A673 (cell line): ENCODE results near the gene CLNK. TPM values are rescaled to one million over a fixed set of nuclear protein-coding genes. Genes with fewer than 3 reads are reported as not detected.

ENCODE experiments used
- BruUV-seq: library from RNA; stranded (reverse); fragments of 400-500 nt; replicated peaks from 2 replicates; lab custom pipeline; 2021; lab: Mats Ljungman, UMichigan
- CTCF ChIA-PET: fragments of 300-600 bp; sonication (Branson Sonifier 250); formaldehyde crosslinking; loops from one replicate; lab custom pipeline; 2022; ENCODE audit warnings: antibody characterized with exemption; lab: Charles Lee
- POLR2A ChIA-PET: fragments of 300-600 bp; sonication (Branson Sonifier 250); formaldehyde crosslinking; loops from one replicate; lab custom pipeline; 2022; ENCODE audit warnings: antibody characterized with exemption; ENCODE audit not compliant: low non-redundant PET; lab: Charles Lee
- DNase-seq: peaks from one replicate; pipeline ENCODE4 v3.0.0-alpha.2; 2015; ENCODE audit warnings: low spot score
- H3K27ac ChIP-seq: fragments of 200-600 bp; sonication (generic); 2 replicates; pipeline ENCODE4 v1.5.1; 2016; ENCODE audit warnings: mixed run types, low read depth, mild to moderate bottlenecking, mixed read lengths, antibody characterized with exemption, low read length; ENCODE audit not compliant: poor library complexity, severe bottlenecking
- H3K27me3 ChIP-seq: fragments of 200-600 bp; sonication (generic); replicated peaks from 2 replicates; pipeline ENCODE4 v1.6.1; 2017; ENCODE audit warnings: mixed run types, low read depth, mild to moderate bottlenecking, mixed read lengths, antibody characterized with exemption, low read length; ENCODE audit not compliant: insufficient read depth, poor library complexity
- H3K36me3 ChIP-seq: fragments of 200-600 bp; sonication (generic); 2 replicates; pipeline ENCODE4 v1.6.1; 2016; ENCODE audit warnings: mixed run types, mild to moderate bottlenecking, mixed read lengths, antibody characterized with exemption, low read length; ENCODE audit not compliant: insufficient read depth, poor library complexity, severe bottlenecking
- H3K4me1 ChIP-seq: fragments of 200-600 bp; sonication (generic); 2 replicates; pipeline ENCODE4 v1.6.1; 2017; ENCODE audit warnings: mixed run types, mild to moderate bottlenecking, mixed read lengths, antibody characterized with exemption, low read length; ENCODE audit not compliant: insufficient read depth, poor library complexity, severe bottlenecking
- H3K4me3 ChIP-seq: fragments of 200-600 bp; sonication (generic); 2 replicates; pipeline ENCODE4 v1.5.1; 2016; ENCODE audit warnings: low read depth, mixed run types, mild to moderate bottlenecking, mixed read lengths, low read length; ENCODE audit not compliant: poor library complexity, severe bottlenecking
- H3K9me3 ChIP-seq: fragments of 200-600 bp; sonication (generic); 2 replicates; pipeline ENCODE4 v1.6.1; 2016; ENCODE audit warnings: mixed run types, low read depth, mild to moderate bottlenecking, mixed read lengths, antibody characterized with exemption, low read length; ENCODE audit not compliant: poor library complexity, severe bottlenecking
- EZH2 ChIP-seq: fragments of 200-600 bp; sonication (generic); IDR thresholded peaks from 2 replicates; pipeline ENCODE4 v1.6.1; 2017; ENCODE audit warnings: borderline replicate concordance, low read depth, mild to moderate bottlenecking, mixed read lengths, antibody characterized with exemption, low read length; ENCODE audit not compliant: poor library complexity, severe bottlenecking
- intact Hi-C: fragments of 100-400 bp; cut with micrococcal nuclease; formaldehyde crosslinking; loops from one replicate; pipeline ENCODE4 v1.10.0; 2022; ENCODE audit not compliant: unreplicated experiment
- total RNA-seq: library from RNA; stranded (reverse); gene quantifications from 2 replicates; pipeline ENCODE4 v1.2.3, GENCODE V29; 2021
- TF ChIP-seq, protein P1 (sequence below): fragments of 300-800, 200-600 bp; sonication (generic); conservative IDR thresholded peaks from 2 replicates; pipeline ENCODE4 v1.5.1; 2017; ENCODE audit warnings: low read depth, mild to moderate bottlenecking, antibody characterized with exemption, low read length, moderate library complexity, mixed read lengths

Gene CLNK
- total RNA-seq, 1 experiment from 2014 or later: not detected

DNA sequence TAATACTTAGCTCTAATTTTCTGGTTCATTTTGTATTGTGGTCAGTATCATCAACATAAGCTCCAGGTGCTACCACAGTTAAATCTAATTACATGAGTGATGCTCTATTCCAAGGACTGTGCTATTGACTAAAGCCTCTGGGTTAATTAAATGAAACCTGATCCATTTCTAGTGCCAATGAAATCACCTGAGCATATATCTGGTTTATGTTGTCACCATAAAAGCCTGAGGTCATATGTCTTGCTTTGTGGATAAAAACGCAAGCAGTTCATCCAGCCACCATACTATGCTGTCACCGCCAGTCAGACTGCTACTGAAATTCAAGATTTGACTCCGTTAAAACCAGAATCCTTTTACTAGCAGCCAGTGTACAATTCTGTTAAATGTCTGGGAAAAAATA is 163.1 kb downstream of the CLNK start:
- BruUV-seq: no TSS peak
- intact Hi-C loops: no loop called here

DNA sequence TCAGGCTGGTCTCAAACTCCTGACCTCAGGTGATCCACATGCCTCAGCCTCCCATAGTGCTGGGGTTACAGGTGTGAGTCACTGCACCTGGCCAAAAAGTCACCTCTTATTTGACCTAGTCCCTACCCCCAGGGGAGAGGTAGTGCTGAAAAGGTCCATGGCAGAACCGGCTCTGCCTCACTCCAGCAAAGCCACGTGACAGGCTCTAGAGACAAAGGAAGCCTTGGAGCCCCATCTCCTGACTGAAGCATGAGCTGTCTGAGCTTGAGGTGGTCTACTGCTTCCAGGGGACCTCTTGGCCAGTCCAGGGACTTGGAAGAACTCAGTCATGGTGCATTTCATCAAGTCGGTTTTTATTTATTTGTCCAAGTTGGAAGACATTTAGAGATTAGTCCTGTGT is 174.8 kb downstream of the CLNK start:
- TF ChIP-seq EZH2: no peak
- TF ChIP-seq, protein P1, sequence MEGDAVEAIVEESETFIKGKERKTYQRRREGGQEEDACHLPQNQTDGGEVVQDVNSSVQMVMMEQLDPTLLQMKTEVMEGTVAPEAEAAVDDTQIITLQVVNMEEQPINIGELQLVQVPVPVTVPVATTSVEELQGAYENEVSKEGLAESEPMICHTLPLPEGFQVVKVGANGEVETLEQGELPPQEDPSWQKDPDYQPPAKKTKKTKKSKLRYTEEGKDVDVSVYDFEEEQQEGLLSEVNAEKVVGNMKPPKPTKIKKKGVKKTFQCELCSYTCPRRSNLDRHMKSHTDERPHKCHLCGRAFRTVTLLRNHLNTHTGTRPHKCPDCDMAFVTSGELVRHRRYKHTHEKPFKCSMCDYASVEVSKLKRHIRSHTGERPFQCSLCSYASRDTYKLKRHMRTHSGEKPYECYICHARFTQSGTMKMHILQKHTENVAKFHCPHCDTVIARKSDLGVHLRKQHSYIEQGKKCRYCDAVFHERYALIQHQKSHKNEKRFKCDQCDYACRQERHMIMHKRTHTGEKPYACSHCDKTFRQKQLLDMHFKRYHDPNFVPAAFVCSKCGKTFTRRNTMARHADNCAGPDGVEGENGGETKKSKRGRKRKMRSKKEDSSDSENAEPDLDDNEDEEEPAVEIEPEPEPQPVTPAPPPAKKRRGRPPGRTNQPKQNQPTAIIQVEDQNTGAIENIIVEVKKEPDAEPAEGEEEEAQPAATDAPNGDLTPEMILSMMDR: no peak
- ChIA-PET CTCF (no interaction called here), POLR2A (no interaction called here)
- H3K4me1 ChIP-seq: no peaks in the 10 kb centered on the region
- no TSS peak for BruUV-seq
- no peaks in the 10 kb centered on the region for H3K27me3 ChIP-seq
- no peaks in the 10 kb centered on the region for H3K36me3 ChIP-seq
- no peak for DNase-seq
- no peak overlapping the region for H3K27ac ChIP-seq
- no peak overlapping the region for H3K4me3 ChIP-seq
- peaks cover 4% of the 10 kb centered on the region for H3K9me3 ChIP-seq
- intact Hi-C loops: no loop called here

More for the DNA sequence above, 163.1 kb downstream of the CLNK start:
- TF ChIP-seq EZH2: no peak
- TF ChIP-seq, protein P1: no peak
- no peak overlapping the region for H3K4me3 ChIP-seq
- CTCF ChIA-PET: no interaction called here
- H3K4me1 ChIP-seq: no peaks in the 10 kb centered on the region
- no peak overlapping the region for H3K27ac ChIP-seq
- H3K9me3 ChIP-seq: no peaks in the 10 kb centered on the region
- H3K36me3 ChIP-seq: no peaks in the 10 kb centered on the region
- no peak for DNase-seq
- POLR2A ChIA-PET: no interaction called here
- no peaks in the 10 kb centered on the region for H3K27me3 ChIP-seq

DNA sequence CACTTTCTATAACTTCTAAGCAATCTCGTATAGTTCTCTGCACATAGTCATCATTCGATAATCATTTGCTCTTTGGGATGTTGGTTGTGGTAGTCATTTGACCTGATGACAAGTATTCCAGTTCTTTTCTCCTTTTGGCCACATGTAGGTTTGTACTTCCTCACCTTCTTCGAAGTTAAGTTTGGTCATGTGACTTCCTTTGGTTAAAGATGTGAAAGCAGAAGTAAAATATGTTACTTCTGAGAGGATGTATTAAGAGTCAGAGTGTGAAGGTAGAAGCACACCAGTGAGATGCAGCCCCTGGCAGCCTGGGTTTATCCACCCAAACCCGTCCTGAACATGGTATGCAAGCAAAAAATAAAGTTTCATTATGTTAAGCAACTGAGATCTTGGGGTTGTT is 178.5 kb downstream of the CLNK start:
- Histone ChIP-seq H3K27ac (no peak overlapping the region), H3K36me3 (no peaks in the 10 kb centered on the region), H3K4me3 (no peak overlapping the region), H3K4me1 (no peaks in the 10 kb centered on the region), H3K27me3 (no peaks in the 10 kb centered on the region), H3K9me3 (peaks cover 4% of the 10 kb centered on the region)
- no TSS peak for BruUV-seq
- ChIA-PET CTCF (no interaction called here), POLR2A (no interaction called here)
- intact Hi-C loops: no loop called here
- DNase-seq: no peak
- TF ChIP-seq, protein P1: no peak
- TF ChIP-seq EZH2: no peak
